ENCODE measurements around the gene USP31. TPM values are rescaled to one million over a fixed set of nuclear protein-coding genes. Genes with fewer than 3 reads are reported as not detected.
"Not testable (repeated sequence)": the region's sequence is repeated elsewhere in the genome, so short reads cannot be mapped to it uniquely, and the experiment has no call there.

Gene USP31
- total RNA-seq, 4 donors from 2014 or later: 9.2 to 14.6 (median 12.4) TPM

DNA sequence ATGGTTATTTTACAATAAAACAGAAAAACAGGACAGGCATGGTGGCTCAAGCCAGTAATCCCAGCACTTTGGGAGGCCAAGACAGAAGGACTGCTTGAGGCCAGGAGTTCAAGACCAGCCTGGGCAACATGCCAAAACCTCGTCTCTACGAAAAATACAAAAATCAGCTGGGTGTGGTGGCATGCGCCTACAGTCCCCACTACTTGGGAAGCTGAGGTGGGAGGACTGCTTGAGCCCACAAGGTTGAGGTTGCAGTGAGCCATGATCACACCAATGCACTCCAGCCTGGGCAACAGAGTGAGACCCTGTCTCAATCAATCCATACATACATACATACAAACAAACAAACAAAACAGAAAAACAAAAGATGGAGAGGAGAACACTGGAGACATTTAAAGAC lies 45.6 kb downstream of the USP31 start:
- Histone ChIP-seq H3K27ac (no peak overlapping the region), H3K9me3 (no peaks in the 10 kb centered on the region), H3K27me3 (no peaks in the 10 kb centered on the region), H3K4me1 (peaks cover 0 to 11% (median 0%) of the 10 kb centered on the region in 4 donors), H3K4me3 (no peak overlapping the region), H3K36me3 (peaks cover 0 to 69% (median 0%) of the 10 kb centered on the region in 3 donors)
- TF ChIP-seq POLR2A (IDR thresholded peaks at IDR 0.05) (no peak), EP300 (IDR thresholded peaks at IDR 0.05) (no peak)
- TF ChIP-seq, protein P1, sequence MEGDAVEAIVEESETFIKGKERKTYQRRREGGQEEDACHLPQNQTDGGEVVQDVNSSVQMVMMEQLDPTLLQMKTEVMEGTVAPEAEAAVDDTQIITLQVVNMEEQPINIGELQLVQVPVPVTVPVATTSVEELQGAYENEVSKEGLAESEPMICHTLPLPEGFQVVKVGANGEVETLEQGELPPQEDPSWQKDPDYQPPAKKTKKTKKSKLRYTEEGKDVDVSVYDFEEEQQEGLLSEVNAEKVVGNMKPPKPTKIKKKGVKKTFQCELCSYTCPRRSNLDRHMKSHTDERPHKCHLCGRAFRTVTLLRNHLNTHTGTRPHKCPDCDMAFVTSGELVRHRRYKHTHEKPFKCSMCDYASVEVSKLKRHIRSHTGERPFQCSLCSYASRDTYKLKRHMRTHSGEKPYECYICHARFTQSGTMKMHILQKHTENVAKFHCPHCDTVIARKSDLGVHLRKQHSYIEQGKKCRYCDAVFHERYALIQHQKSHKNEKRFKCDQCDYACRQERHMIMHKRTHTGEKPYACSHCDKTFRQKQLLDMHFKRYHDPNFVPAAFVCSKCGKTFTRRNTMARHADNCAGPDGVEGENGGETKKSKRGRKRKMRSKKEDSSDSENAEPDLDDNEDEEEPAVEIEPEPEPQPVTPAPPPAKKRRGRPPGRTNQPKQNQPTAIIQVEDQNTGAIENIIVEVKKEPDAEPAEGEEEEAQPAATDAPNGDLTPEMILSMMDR (IDR thresholded peaks at IDR 0.05): no peak
- DNase-seq (ENCODE audit: low spot score in 2 of 2): no peak
- 46 to 57% methylated on average over 3 of the region's 3 CpGs for WGBS, 2 donors

DNA sequence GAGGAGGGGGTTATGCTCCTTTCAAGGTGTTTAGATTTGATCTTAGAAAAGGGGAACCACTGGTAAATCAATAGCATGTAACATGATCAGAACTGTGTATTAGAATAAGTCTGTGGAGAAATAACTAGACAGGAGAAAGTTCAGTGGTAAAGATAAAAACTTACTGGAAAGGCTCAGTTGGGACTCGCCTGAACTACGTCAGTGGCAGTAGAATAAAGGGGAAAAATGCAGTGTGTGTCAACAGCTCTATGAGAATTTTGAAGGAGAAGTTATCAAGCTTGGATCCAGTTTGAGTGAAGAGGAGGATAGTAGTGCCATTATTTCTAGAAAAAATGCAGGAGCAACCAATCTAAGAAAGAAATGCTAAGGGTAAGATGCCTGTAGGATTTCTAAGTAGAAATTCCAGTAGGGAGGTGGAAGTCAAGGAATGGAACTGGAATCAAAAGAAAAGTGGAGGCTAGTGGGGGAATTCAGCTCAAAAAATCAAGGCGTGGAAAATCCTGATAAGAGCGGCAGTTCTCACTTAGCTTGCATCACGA lies 48.2 kb downstream of the USP31 start:
- no peak overlapping the region for H3K4me3 ChIP-seq
- no peaks in the 10 kb centered on the region for H3K27me3 ChIP-seq
- no peak for DNase-seq (ENCODE audit: low spot score in 2 of 2)
- 93 to 94% methylated on average over 5 of the region's 5 CpGs for WGBS, 2 donors
- H3K9me3 ChIP-seq: no peaks in the 10 kb centered on the region
- peaks cover 0 to 11% (median 0%) of the 10 kb centered on the region in 4 donors for H3K4me1 ChIP-seq
- TF ChIP-seq EP300 (IDR thresholded peaks at IDR 0.05): no peak
- TF ChIP-seq, protein P1 (IDR thresholded peaks at IDR 0.05): no peak
- no peak for TF ChIP-seq POLR2A (IDR thresholded peaks at IDR 0.05)
- peaks cover 0 to 57% (median 0%) of the 10 kb centered on the region in 3 donors for H3K36me3 ChIP-seq
- H3K27ac ChIP-seq: no peak overlapping the region

DNA sequence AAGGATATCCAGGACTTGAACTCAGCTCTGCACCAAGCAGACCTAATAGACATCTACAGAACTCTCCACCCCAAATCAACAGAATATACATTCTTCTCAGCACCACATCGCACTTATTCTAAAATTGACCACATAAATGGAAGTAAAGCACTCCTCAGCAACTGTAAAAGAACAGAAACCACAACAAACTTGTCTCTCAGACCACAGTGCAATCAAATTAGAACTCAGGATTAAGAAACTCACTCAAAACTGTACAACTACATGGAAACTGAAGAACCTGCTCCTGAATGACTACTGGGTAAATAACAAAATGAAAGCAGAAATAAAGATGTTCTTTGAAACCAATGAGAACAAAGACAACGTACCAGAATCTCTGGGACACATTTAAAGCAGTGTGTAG lies 52.8 kb downstream of the USP31 start:
- not testable (repeated sequence) for H3K9me3 ChIP-seq; H3K4me3 ChIP-seq; H3K4me1 ChIP-seq; DNase-seq (ENCODE audit: low spot score in 2 of 2); H3K27me3 ChIP-seq; H3K27ac ChIP-seq
- peaks cover 0 to 50% (median 0%) of the 10 kb centered on the region in 3 donors for H3K36me3 ChIP-seq
- 73 to 89% methylated on average over 2 of the region's 2 CpGs for WGBS, 2 donors

DNA sequence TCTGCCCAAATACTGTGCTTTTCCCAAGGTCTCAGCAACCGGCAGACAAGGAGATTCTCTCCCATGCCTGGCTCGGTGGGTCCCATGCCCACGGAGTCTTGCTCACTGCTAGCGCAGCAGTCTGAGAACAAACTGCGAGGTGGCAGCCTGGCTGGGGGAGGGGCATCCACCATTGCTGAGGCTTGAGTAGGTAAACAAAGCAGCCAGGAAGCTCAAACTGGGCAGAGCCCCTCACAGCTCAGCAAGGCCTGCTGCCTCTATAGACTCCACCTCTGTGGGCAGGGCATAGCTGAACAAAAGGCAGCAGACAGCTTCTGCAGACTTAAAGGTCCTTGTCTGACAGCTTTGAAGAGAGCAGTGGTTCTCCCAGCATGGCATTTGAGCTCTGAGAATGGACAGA lies 55.1 kb downstream of the USP31 start:
- H3K27ac ChIP-seq; H3K9me3 ChIP-seq; H3K4me3 ChIP-seq; H3K27me3 ChIP-seq; H3K4me1 ChIP-seq; DNase-seq (ENCODE audit: low spot score in 2 of 2): not testable (repeated sequence)
- WGBS, 2 donors: 93 to 96% methylated on average over 3 to 4 of the region's 5 CpGs
- peaks cover 0 to 40% (median 0%) of the 10 kb centered on the region in 3 donors for H3K36me3 ChIP-seq

DNA sequence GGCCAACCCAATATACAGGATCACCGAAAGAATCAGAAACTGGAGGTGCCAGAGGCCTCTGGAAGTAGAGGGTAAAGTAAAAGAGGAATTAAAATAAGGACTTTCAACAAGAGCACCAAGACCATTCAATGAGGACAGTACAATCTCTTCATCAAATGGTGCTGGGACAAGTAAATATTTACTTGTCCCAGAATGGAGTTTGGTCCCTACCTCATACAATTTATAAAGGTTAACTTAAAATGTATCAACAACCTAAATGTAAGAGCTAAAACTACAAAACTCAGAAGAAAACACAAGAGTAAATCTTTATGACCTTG lies 56.5 kb downstream of the USP31 start:
- WGBS, 2 donors: 100% methylated on average over 1 of the region's 1 CpG
- Histone ChIP-seq H3K36me3 (peaks cover 0 to 51% (median 0%) of the 10 kb centered on the region in 3 donors), H3K27me3 (no peaks in the 10 kb centered on the region), H3K4me1 (no peaks in the 10 kb centered on the region), H3K4me3 (no peak overlapping the region), H3K27ac (no peak overlapping the region), H3K9me3 (no peaks in the 10 kb centered on the region)
- DNase-seq (ENCODE audit: low spot score in 2 of 2): no peak
- TF ChIP-seq POLR2A (IDR thresholded peaks at IDR 0.05): no peak
- TF ChIP-seq EP300 (IDR thresholded peaks at IDR 0.05): no peak
- TF ChIP-seq, protein P1 (IDR thresholded peaks at IDR 0.05): no peak

DNA sequence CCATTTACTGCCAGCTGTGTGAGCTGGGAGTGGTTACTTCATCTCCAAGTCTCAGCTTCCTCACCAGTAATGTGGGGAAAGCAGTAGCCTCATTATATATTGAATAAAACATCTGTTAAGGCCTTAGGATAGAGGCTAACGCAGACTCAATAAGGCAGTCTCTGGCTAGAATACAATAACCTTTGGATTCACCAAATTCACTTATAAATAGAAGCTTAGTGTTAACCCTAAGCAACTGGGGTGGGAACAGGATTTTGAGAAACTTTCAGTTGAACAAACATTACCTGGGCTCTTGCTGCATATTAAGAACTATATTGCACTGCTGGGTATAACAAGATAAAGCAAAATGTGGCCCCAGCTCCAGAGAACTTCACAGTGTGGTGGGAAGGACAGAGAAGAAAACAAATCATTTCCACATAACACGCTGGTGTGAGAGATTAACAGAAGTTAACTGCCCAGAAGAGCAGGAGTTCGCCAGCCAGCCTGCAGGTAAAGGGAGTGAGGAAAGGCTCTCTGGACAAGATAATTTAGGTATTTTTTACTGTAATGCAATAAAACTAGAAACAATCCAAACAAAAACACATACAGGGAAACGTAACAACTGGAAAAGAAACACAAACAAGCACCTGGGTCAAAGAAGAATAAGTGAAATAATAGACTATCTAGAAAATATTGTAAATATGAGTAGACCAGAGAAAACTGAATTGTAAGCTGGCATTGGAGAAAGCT lies 57.0 kb downstream of the USP31 start:
- Histone ChIP-seq H3K9me3 (no peaks in the 10 kb centered on the region), H3K36me3 (peaks cover 0 to 51% (median 0%) of the 10 kb centered on the region in 3 donors), H3K27ac (no peak overlapping the region), H3K4me3 (no peak overlapping the region), H3K4me1 (no peaks in the 10 kb centered on the region), H3K27me3 (no peaks in the 10 kb centered on the region)
- WGBS, 2 donors: 89 to 91% methylated on average over 4 of the region's 4 CpGs
- DNase-seq (ENCODE audit: low spot score in 2 of 2): no peak
- TF ChIP-seq EP300 (IDR thresholded peaks at IDR 0.05): no peak
- TF ChIP-seq, protein P1 (IDR thresholded peaks at IDR 0.05): no peak
- no peak for TF ChIP-seq POLR2A (IDR thresholded peaks at IDR 0.05)

Data from tibial nerve (tissue), 4 donors.